Smooth muscle cell of trachea (primary cell): ENCODE measurements around the gene CXCL5. TPM values are rescaled to one million over a fixed set of nuclear protein-coding genes. Genes with fewer than 3 reads are reported as not detected.

ENCODE experiments used
- total RNA-seq: library from RNA; depleted of rRNA; stranded (reverse); fragments of >200 nt; gene quantifications from 2 replicates; pipeline ENCODE4 v1.2.1, GENCODE V29; 2014

Gene CXCL5
- total RNA-seq, result 0.73 and 0.83 TPM in 2 replicates

GRCh38 chr4:73998040-73999011 is at the start of gene CXCL5:
Gene CXCL5, minus strand, starts transcription at chr4:73998677. Its CDS starts 96 bp downstream, at chr4:73998581.

DNA sequence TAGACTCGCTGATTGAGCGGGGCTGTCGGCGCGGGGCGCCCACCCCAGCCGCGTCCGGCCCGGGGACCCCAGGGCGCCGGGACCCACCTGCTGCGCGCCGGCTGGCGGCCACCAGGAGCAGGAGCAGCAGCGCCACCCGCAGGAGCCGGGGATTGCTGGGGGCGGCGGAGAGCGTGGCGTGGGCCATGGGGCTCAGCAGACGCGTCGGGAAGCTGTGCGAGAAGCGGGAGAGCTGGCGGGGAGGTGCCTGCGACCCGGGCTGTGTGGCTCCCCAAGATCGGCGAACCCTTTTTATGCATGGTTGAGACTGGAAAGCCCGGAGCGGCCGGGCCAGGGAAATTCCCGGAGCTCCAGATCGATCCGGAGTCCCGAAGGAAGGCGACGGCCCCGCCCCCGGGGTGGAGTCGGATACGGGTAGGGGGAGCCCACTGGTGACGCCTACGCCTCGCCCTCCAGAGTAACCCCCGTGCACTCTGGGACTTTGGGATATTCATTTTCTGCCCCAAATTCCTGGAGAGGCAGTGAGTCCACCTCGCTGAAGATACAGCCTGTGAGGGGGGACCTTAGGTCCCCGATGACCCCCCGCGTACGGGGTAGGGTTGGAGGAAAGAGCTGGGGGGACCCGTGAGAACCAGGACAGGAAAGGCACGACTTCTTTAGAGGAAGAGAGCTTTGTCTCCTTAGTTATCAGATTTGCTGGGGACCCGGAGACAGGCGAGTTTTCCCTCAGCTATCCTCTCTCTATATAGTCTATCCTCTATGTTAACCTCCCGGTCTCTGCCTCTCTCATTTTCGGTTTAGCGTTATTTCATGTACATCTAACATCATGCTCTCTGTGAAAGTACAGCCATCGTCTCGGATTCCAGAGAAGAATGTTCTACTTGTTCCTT is 40.2 kb upstream of the CXCL5 start, which contains the start of gene CXCL3:
CXCL3 (minus strand) TSS at position 265 of the 890 bp plus-strand sequence; CDS start at position 187, 78 bp downstream.

DNA sequence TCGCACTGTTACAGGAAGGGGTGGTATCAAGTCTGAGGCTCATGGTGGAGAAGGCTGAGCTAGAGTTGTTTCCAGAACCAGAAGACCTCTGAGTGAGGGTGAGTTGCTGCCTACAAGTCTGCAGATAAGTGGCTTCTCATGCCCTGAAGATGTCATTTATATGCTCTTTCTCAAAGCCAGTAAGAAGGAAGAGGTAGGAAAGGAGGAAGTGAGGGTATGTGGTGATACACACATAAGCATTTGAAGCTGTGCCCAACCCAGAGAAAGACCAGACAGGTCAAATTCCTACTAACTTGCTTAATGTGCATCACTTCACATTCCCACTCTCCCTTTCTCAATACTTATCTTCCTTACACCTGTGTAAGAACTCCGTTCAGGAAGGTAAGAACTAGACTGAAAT is 10.4 kb downstream of the CXCL5 start, which contains the start of gene PPBP:
PPBP (minus strand) TSS at position 130 of the 400 bp plus-strand sequence; CDS start at position 43, 87 bp downstream.

Other genes starting within 250 kb of the CXCL5 start
- 1.5 and 3.5 TPM in 2 replicates for gene CXCL6, start 162.0 kb downstream of the CXCL5 start, total RNA-seq
- gene PF4V1, start 145.4 kb downstream of the CXCL5 start, total RNA-seq, result 0.58 and 0.66 TPM in 2 replicates
- gene CXCL1, start 129.3 kb downstream of the CXCL5 start, total RNA-seq, result 3.1 and 16.4 TPM in 2 replicates
- 0.58 TPM in 1 of 2 replicates, not detected in the other for gene PF4, start 16.6 kb downstream of the CXCL5 start, total RNA-seq
- not detected in 2 replicates for gene PPBP, start 10.5 kb downstream of the CXCL5 start, total RNA-seq
- 1.5 and 10.6 TPM in 2 replicates for gene CXCL3, start 40.0 kb upstream of the CXCL5 start, total RNA-seq
- 1.3 and 8.3 TPM in 2 replicates for gene CXCL2, start 100.5 kb upstream of the CXCL5 start, total RNA-seq
- 10.8 and 13.4 TPM in 2 replicates for gene MTHFD2L, start 159.4 kb upstream of the CXCL5 start, total RNA-seq